Measurements from ENCODE around the gene SNRNP48. TPM values are rescaled to one million over a fixed set of nuclear protein-coding genes. Genes with fewer than 3 reads are reported as not detected.

Gene SNRNP48
- total and polyA plus RNA-seq, 5 donors from 2014 or later, result 6.8 to 10.9 (median 10.5) TPM

DNA sequence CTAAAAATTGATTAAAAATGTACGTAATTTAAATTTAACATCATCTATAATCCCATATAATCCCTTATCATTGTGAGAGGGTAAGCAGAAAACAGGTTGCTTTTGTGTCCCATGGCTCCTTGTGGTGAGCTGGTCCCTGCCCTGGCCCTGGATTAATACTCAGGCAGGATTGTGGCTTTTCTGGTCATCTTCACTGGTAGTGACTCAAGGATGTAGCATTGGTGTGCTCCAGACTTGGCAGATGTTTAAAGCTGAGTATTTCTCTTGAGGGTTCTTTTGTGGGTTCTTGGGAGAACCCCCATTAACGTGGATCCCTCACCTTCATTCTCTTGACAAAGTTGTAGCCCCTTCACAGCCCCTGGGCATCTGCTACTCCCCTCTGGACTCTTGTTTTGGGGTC lies 39.3 kb downstream of the SNRNP48 start:
- ATAC-seq (ENCODE audit: low read depth in 2 of 2) (no peak), DNase-seq (no peak)
- Histone ChIP-seq H3K27ac (ENCODE audit: insufficient read depth, low read length, poor library complexity, severe bottlenecking) (no peak overlapping the region), H3K9me3 (ENCODE audit: control insufficient read depth in 2 of 2, low read length in 2 of 2) (no peaks in the 10 kb centered on the region), H3K27me3 (ENCODE audit: control insufficient read depth, insufficient read depth, low read length) (no peaks in the 10 kb centered on the region), H3K4me3 (ENCODE audit: low read depth, low read length) (no peak overlapping the region), H3K4me1 (ENCODE audit: control insufficient read depth, insufficient read depth, low read length, poor library complexity, severe bottlenecking) (no peaks in the 10 kb centered on the region), H3K36me3 (ENCODE audit: control insufficient read depth, insufficient read depth, low read length) (no peaks in the 10 kb centered on the region)
- Mint-ChIP-seq H3K9me3 (no peaks in the 10 kb centered on the region), H3K4me1 (no peaks in the 10 kb centered on the region), H3K27ac (no peak overlapping the region), H3K36me3 (no peaks in the 10 kb centered on the region), H3K27me3 (peaks cover 17% of the 10 kb centered on the region), H3K4me3 (no peak overlapping the region)

DNA sequence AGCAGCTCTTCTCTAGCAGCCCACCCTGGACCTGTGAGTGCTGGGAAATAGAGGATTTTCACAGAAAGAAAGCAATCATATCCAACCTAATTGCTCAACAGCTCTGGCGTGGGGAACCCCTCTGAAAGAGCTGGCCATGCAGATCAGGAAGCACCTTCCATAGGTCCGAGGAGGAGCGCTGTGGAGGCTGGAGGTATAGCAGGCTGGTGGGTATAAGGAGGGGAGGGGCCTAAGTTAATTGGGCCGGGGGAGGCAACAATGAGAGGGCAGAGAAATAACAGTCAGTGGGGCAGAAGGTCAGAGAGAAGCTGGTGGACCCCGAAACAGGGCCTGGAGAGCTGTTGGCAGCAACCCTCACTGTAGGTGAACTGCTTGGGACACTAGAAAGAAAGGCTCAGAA lies 40.8 kb downstream of the SNRNP48 start:
- Histone ChIP-seq H3K36me3 (ENCODE audit: control insufficient read depth, insufficient read depth, low read length) (no peaks in the 10 kb centered on the region), H3K4me3 (ENCODE audit: low read depth, low read length) (no peak overlapping the region), H3K27me3 (ENCODE audit: control insufficient read depth, insufficient read depth, low read length) (no peaks in the 10 kb centered on the region), H3K4me1 (ENCODE audit: control insufficient read depth, insufficient read depth, low read length, poor library complexity, severe bottlenecking) (no peaks in the 10 kb centered on the region), H3K9me3 (ENCODE audit: control insufficient read depth in 2 of 2, low read length in 2 of 2) (no peaks in the 10 kb centered on the region), H3K27ac (ENCODE audit: insufficient read depth, low read length, poor library complexity, severe bottlenecking) (no peak overlapping the region)
- Mint-ChIP-seq H3K27me3 (peaks cover 16% of the 10 kb centered on the region), H3K36me3 (no peaks in the 10 kb centered on the region), H3K9me3 (no peaks in the 10 kb centered on the region), H3K4me3 (no peak overlapping the region), H3K27ac (no peak overlapping the region), H3K4me1 (no peaks in the 10 kb centered on the region)
- DNase-seq (no peak), ATAC-seq (ENCODE audit: low read depth in 2 of 2) (no peak)

DNA sequence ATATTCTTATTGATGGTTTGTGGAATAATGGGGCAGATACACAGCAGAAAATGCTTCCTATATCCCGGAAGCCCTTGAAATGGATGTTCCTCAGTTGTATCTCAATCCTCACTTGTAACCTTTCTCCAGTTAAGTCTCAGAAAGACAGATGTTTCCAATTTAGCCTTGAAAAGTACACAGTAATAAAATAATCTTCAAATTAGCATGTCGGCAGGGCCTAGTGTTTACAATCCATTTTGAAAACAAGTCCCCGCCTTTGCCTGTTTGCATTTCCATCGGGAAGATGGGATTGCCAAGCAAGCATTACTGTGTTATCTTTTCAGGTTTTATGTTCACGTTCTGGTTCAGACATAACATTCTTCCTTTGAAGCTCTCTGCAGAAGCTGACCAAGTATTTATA lies 41.5 kb downstream of the SNRNP48 start:
- Mint-ChIP-seq H3K4me3 (no peak overlapping the region), H3K4me1 (no peaks in the 10 kb centered on the region), H3K9me3 (no peaks in the 10 kb centered on the region), H3K36me3 (no peaks in the 10 kb centered on the region), H3K27ac (no peak overlapping the region), H3K27me3 (peaks cover 16% of the 10 kb centered on the region)
- Histone ChIP-seq H3K27me3 (ENCODE audit: control insufficient read depth, insufficient read depth, low read length) (no peaks in the 10 kb centered on the region), H3K9me3 (ENCODE audit: control insufficient read depth in 2 of 2, low read length in 2 of 2) (no peaks in the 10 kb centered on the region), H3K27ac (ENCODE audit: insufficient read depth, low read length, poor library complexity, severe bottlenecking) (no peak overlapping the region), H3K36me3 (ENCODE audit: control insufficient read depth, insufficient read depth, low read length) (no peaks in the 10 kb centered on the region), H3K4me3 (ENCODE audit: low read depth, low read length) (no peak overlapping the region), H3K4me1 (ENCODE audit: control insufficient read depth, insufficient read depth, low read length, poor library complexity, severe bottlenecking) (no peaks in the 10 kb centered on the region)
- DNase-seq (no peak), ATAC-seq (ENCODE audit: low read depth in 2 of 2) (no peak)

DNA sequence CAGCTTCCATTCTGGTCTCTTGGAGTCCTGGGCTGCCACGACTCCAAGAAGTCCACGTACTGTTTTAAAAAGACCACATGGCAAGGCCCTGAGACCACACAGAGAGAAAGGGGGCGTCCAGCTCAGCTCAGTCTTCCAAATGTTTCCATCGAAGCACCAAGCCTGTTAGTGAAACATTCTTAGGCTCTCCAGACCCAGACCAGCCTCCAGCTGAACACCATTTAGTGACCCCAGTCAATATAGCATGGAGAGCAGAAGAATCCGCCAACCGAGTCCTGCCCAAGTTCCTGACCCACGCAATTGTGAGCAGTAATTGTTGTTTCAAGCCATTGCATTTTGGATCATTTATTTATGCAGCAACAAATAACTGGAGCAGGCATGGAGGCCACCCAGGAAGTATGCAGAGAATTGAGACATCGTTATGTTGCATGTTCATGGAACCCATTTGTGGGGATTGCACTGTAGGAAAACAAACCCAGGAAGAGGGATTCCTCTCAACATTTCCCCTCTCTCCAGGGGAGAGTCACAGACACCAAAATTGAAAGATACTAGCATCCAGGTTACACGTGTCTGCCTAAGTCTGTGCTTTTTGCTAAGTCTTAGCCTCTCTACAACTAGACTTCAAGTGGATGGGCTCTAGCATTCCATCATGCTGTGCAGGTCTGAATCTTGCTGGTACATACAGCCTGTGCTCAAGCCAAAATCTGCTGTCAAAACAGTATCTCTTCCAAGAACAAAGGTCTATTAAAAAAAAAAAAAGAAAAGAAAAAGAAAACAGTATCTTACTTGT lies 42.7 kb downstream of the SNRNP48 start:
- no peaks in the 10 kb centered on the region for H3K4me1 ChIP-seq (ENCODE audit: control insufficient read depth, insufficient read depth, low read length, poor library complexity, severe bottlenecking)
- ATAC-seq (ENCODE audit: low read depth in 2 of 2), result no peak
- Mint-ChIP-seq H3K9me3 (no peaks in the 10 kb centered on the region), H3K27me3 (peaks cover 16% of the 10 kb centered on the region), H3K27ac (no peak overlapping the region), H3K36me3 (no peaks in the 10 kb centered on the region), H3K4me1 (no peaks in the 10 kb centered on the region), H3K4me3 (no peak overlapping the region)
- H3K36me3 ChIP-seq (ENCODE audit: control insufficient read depth, insufficient read depth, low read length), result no peaks in the 10 kb centered on the region
- no peak overlapping the region for H3K27ac ChIP-seq (ENCODE audit: insufficient read depth, low read length, poor library complexity, severe bottlenecking)
- no peak for DNase-seq
- no peak overlapping the region for H3K4me3 ChIP-seq (ENCODE audit: low read depth, low read length)
- H3K27me3 ChIP-seq (ENCODE audit: control insufficient read depth, insufficient read depth, low read length), result peaks cover 1% of the 10 kb centered on the region
- H3K9me3 ChIP-seq (ENCODE audit: control insufficient read depth in 2 of 2, low read length in 2 of 2), result no peaks in the 10 kb centered on the region

DNA sequence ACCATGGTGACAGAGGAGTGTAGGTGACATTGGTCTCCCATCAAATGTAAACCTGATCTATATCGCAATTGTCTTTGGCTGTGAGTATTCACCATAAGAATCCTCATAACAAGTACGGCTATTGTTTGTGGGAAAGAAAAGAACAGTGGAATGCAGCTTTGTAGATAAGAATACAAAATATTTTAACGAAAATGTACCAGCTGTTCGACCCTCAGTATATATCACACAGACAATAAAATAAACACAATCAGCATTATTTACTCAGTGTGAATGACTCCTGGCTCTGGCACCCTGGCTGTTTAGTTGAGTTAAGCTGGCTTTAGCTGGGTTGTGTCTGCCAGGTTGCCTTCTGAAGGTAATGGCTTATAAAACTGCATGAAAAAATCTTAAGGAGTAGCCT lies 43.4 kb downstream of the SNRNP48 start:
- DNase-seq, result no peak
- H3K36me3 Mint-ChIP-seq, result no peaks in the 10 kb centered on the region

DNA sequence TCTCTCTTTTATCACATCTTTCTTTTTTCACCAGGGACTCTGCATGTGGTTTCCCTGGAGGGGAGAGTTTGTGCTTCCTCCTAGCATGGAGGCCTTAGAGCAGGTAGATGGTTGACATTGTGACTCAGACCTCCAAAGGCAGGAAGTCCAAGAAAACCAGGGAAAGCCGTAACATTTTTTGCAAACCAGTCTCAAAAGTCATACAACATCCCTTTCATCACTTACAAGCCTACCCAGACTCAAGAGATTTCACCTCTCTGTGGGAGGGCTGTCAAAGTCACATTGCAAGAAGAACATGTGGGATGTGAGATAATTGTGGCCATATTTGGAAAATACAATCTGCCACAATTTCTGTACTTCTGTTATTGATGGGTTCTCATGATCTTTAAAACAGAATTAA lies 46.2 kb downstream of the SNRNP48 start:
- no peak overlapping the region for H3K4me3 ChIP-seq (ENCODE audit: low read depth, low read length)
- no peaks in the 10 kb centered on the region for H3K36me3 Mint-ChIP-seq
- no peak overlapping the region for H3K27ac Mint-ChIP-seq
- no peaks in the 10 kb centered on the region for H3K36me3 ChIP-seq (ENCODE audit: control insufficient read depth, insufficient read depth, low read length)
- H3K4me1 ChIP-seq (ENCODE audit: control insufficient read depth, insufficient read depth, low read length, poor library complexity, severe bottlenecking), result no peaks in the 10 kb centered on the region
- no peaks in the 10 kb centered on the region for H3K9me3 ChIP-seq (ENCODE audit: control insufficient read depth in 2 of 2, low read length in 2 of 2)
- peaks cover 8% of the 10 kb centered on the region for H3K27me3 Mint-ChIP-seq
- H3K4me1 Mint-ChIP-seq, result no peaks in the 10 kb centered on the region
- H3K27me3 ChIP-seq (ENCODE audit: control insufficient read depth, insufficient read depth, low read length), result peaks cover 2% of the 10 kb centered on the region
- DNase-seq (no peak), ATAC-seq (ENCODE audit: low read depth in 2 of 2) (no peak)
- H3K9me3 Mint-ChIP-seq, result peaks cover 0 to 1% (median 0%) of the 10 kb centered on the region in 7 donors
- no peak overlapping the region for H3K4me3 Mint-ChIP-seq
- H3K27ac ChIP-seq (ENCODE audit: insufficient read depth, low read length, poor library complexity, severe bottlenecking), result no peak overlapping the region

More for the DNA sequence above, 43.4 kb downstream of the SNRNP48 start:
- H3K4me3 Mint-ChIP-seq, result no peak overlapping the region
- no peak overlapping the region for H3K27ac Mint-ChIP-seq
- Histone ChIP-seq H3K27me3 (ENCODE audit: control insufficient read depth, insufficient read depth, low read length) (peaks cover 2% of the 10 kb centered on the region), H3K27ac (ENCODE audit: insufficient read depth, low read length, poor library complexity, severe bottlenecking) (no peak overlapping the region), H3K9me3 (ENCODE audit: control insufficient read depth in 2 of 2, low read length in 2 of 2) (no peaks in the 10 kb centered on the region), H3K4me3 (ENCODE audit: low read depth, low read length) (no peak overlapping the region), H3K4me1 (ENCODE audit: control insufficient read depth, insufficient read depth, low read length, poor library complexity, severe bottlenecking) (no peaks in the 10 kb centered on the region), H3K36me3 (ENCODE audit: control insufficient read depth, insufficient read depth, low read length) (no peaks in the 10 kb centered on the region)
- H3K27me3 Mint-ChIP-seq, result peaks cover 16% of the 10 kb centered on the region
- H3K4me1 Mint-ChIP-seq, result no peaks in the 10 kb centered on the region
- H3K9me3 Mint-ChIP-seq, result no peaks in the 10 kb centered on the region
- ATAC-seq (ENCODE audit: low read depth in 2 of 2), result no peak

DNA sequence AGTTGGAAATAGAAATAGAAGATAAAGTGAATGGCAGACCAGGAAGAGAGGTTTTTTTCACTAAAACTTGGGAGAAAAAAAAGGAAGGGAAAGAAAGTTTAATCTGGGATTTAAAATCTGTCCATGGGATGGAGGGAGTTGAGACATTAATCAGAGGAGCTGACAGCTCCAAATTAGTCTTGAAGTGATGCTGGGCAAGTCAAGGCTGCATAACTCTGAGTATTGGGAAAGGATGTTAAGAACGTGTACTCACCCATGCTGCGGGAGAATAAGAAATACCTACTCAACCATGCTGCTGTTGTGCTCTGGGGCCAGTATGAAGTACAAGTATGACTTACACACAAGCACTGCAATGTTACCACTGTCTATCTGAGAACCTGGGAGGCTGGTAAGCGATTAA lies 47.5 kb downstream of the SNRNP48 start:
- ATAC-seq (ENCODE audit: low read depth in 2 of 2) (no peak), DNase-seq (no peak)
- no peak overlapping the region for H3K4me3 ChIP-seq (ENCODE audit: low read depth, low read length)
- Mint-ChIP-seq H3K4me3 (no peak overlapping the region), H3K4me1 (no peaks in the 10 kb centered on the region), H3K27ac (no peak overlapping the region), H3K36me3 (no peaks in the 10 kb centered on the region), H3K9me3 (peaks cover 0 to 1% (median 0%) of the 10 kb centered on the region in 7 donors), H3K27me3 (peaks cover 4% of the 10 kb centered on the region)
- H3K27ac ChIP-seq (ENCODE audit: insufficient read depth, low read length, poor library complexity, severe bottlenecking), result no peak overlapping the region
- no peaks in the 10 kb centered on the region for H3K9me3 ChIP-seq (ENCODE audit: control insufficient read depth in 2 of 2, low read length in 2 of 2)
- H3K27me3 ChIP-seq (ENCODE audit: control insufficient read depth, insufficient read depth, low read length), result peaks cover 2% of the 10 kb centered on the region
- H3K4me1 ChIP-seq (ENCODE audit: control insufficient read depth, insufficient read depth, low read length, poor library complexity, severe bottlenecking), result no peaks in the 10 kb centered on the region
- no peaks in the 10 kb centered on the region for H3K36me3 ChIP-seq (ENCODE audit: control insufficient read depth, insufficient read depth, low read length)

DNA sequence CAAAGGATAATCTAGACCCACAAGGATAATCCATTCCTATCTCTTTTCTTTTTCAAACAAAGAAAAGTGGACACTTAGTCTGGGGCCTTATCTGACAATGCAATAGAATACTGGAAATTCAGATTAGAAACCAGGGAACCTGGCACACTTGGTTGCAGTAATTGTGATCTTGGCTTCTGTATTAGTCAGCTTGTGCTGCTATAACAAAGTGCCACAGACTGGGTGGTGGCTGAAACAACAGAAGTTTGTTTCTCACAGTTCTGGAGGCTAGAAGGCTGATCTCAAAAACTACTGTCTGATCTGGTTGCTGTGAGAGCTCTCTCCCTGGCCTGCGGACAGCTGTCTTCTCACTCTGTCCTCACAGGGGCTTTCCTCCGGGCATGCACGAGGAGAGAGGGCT lies 49.4 kb downstream of the SNRNP48 start:
- H3K36me3 Mint-ChIP-seq, result no peaks in the 10 kb centered on the region
- H3K27me3 Mint-ChIP-seq, result peaks cover 9% of the 10 kb centered on the region
- no peak for DNase-seq
- peaks cover 4% of the 10 kb centered on the region for H3K27me3 ChIP-seq (ENCODE audit: control insufficient read depth, insufficient read depth, low read length)
- H3K27ac ChIP-seq (ENCODE audit: insufficient read depth, low read length, poor library complexity, severe bottlenecking), result no peak overlapping the region
- H3K36me3 ChIP-seq (ENCODE audit: control insufficient read depth, insufficient read depth, low read length), result no peaks in the 10 kb centered on the region
- H3K9me3 ChIP-seq (ENCODE audit: control insufficient read depth in 2 of 2, low read length in 2 of 2), result no peaks in the 10 kb centered on the region
- peaks cover 0 to 1% (median 0%) of the 10 kb centered on the region in 7 donors for H3K9me3 Mint-ChIP-seq
- ATAC-seq (ENCODE audit: low read depth in 2 of 2), result no peak
- no peak overlapping the region for H3K27ac Mint-ChIP-seq
- H3K4me1 ChIP-seq (ENCODE audit: control insufficient read depth, insufficient read depth, low read length, poor library complexity, severe bottlenecking), result no peaks in the 10 kb centered on the region
- no peaks in the 10 kb centered on the region for H3K4me1 Mint-ChIP-seq
- no peak overlapping the region for H3K4me3 ChIP-seq (ENCODE audit: low read depth, low read length)
- no peak overlapping the region for H3K4me3 Mint-ChIP-seq

Data from CD4-positive, CD25-positive, alpha-beta regulatory T cell (primary cell).